HCT116 (cell line): ENCODE measurements around the gene ZXDC. TPM values are rescaled to one million over a fixed set of nuclear protein-coding genes. Genes with fewer than 3 reads are reported as not detected.

Experiments
- ATAC-seq: fragments of 200-7000 bp; cut with Tn5 transposase; 2 replicates; pipeline ENCODE4 v1.9.1; 2020; ENCODE audit warnings: mild to moderate bottlenecking, moderate library complexity
- BruUV-seq: library from RNA; stranded (reverse); fragments of 400-500 nt; replicated peaks from 2 replicates; lab custom pipeline; 2021; lab: Mats Ljungman, UMichigan
- CTCF ChIA-PET: fragments of 300-600 bp; sonication (Branson Sonifier 250); formaldehyde crosslinking; loops from one replicate; lab custom pipeline; 2021; ENCODE audit warnings: antibody characterized with exemption; lab: Charles Lee
- POLR2A ChIA-PET: fragments of 300-600, 350-600 bp; sonication (Branson Sonifier 250); formaldehyde crosslinking; loops from one replicate; lab custom pipeline; 2021; ENCODE audit warnings: antibody characterized with exemption; lab: Charles Lee
- RAD21 ChIA-PET, 2 experiments: fragments of 300-600 bp; sonication (Branson Sonifier 250); formaldehyde crosslinking; loops; one replicate each; lab custom pipeline; 2023; ENCODE audit warnings: low total read pairs in 2 of 2; ENCODE audit not compliant: uncharacterized antibody in 2 of 2, unreplicated experiment in 2 of 2, low non-redundant PET in 1 of 2; lab: Charles Lee
- DNase-seq: peaks from one replicate; pipeline ENCODE4 v3.0.0-alpha.2; 2010; ENCODE audit warnings: low read depth, low spot score
- H2AFZ ChIP-seq: fragments of 200-600 bp; shearing (Covaris generic), sonication (generic); 2 replicates; pipeline ENCODE4 v1.6.1; 2017; ENCODE audit warnings: low read depth, mixed run types, mixed read lengths, antibody characterized with exemption, low read length; ENCODE audit not compliant: poor library complexity, severe bottlenecking
- H3K27ac ChIP-seq: 2 replicates; pipeline ENCODE4 v1.5.1; 2012; ENCODE audit warnings: low read depth, low read length
- H3K27me3 ChIP-seq: fragments of 200-600 bp; sonication (generic); 2 replicates; pipeline ENCODE4 v1.6.1; 2016; ENCODE audit warnings: mixed run types, low read length, mixed read lengths; ENCODE audit not compliant: insufficient read depth
- H3K36me3 ChIP-seq, 2 experiments: fragments of 200-500 bp in 1 of 2; fragments of 200-600 bp in 1 of 2; sonication (Bioruptor generic) in 1 of 2; sonication (generic) in 1 of 2; 2 replicates each; pipeline versions ENCODE4 v1.5.1 to v1.6.1; 2014 to 2016; ENCODE audit warnings: low read length in 2 of 2, inconsistent platforms in 1 of 2, mixed read lengths in 1 of 2, mixed run types in 1 of 2; ENCODE audit not compliant: insufficient read depth in 2 of 2, control insufficient read depth in 1 of 2
- H3K4me1 ChIP-seq, 2 experiments: fragments of 200-600 bp in 1 of 2; sonication (generic) in 1 of 2; 2 replicates each; pipeline versions ENCODE4 v1.5.1 to v1.6.1; 2012 to 2017; ENCODE audit warnings: low read length in 2 of 2, inconsistent platforms in 1 of 2, mild to moderate bottlenecking in 1 of 2, mixed read lengths in 1 of 2, mixed run types in 1 of 2, moderate library complexity in 1 of 2; ENCODE audit not compliant: insufficient read depth in 2 of 2, control insufficient read depth in 1 of 2
- H3K4me2 ChIP-seq: fragments of 200-600 bp; sonication (generic); 2 replicates; pipeline ENCODE4 v1.6.1; 2017; ENCODE audit warnings: mixed run types, low read length, mixed read lengths
- H3K4me3 ChIP-seq, 2 experiments: fragments of 200-600 bp in 1 of 2; sonication (generic) in 1 of 2; replicated peaks in 1 of 2; 2 replicates each; pipeline ENCODE4 v1.5.1; 2011 to 2016; ENCODE audit warnings: low read length in 2 of 2, control low read depth in 1 of 2, low read depth in 1 of 2, mild to moderate bottlenecking in 1 of 2, mixed read lengths in 1 of 2, mixed run types in 1 of 2
- H3K79me2 ChIP-seq: fragments of 200-600 bp; sonication (generic); 2 replicates; pipeline ENCODE4 v1.6.1; 2017; ENCODE audit warnings: mild to moderate bottlenecking, mixed run types, low read length, moderate library complexity, mixed read lengths; ENCODE audit not compliant: insufficient read depth
- H3K9ac ChIP-seq: fragments of 200-600 bp; sonication (generic); 2 replicates; pipeline ENCODE4 v1.6.1; 2016; ENCODE audit warnings: low read length, mixed read lengths
- H3K9me2 ChIP-seq: fragments of 200-600 bp; sonication (generic), shearing (Covaris generic); 2 replicates; pipeline ENCODE4 v1.6.1; 2017; ENCODE audit warnings: mixed run types, mild to moderate bottlenecking, moderate library complexity; ENCODE audit not compliant: insufficient read depth
- H3K9me3 ChIP-seq, 2 experiments: fragments of 200-500 bp in 1 of 2; fragments of 200-600 bp in 1 of 2; sonication (Bioruptor generic) in 1 of 2; sonication (generic) in 1 of 2; 2 replicates each; pipeline ENCODE4 v1.6.1; 2014 to 2017; ENCODE audit warnings: low read length in 2 of 2, mixed read lengths in 2 of 2, inconsistent platforms in 1 of 2, low read depth in 1 of 2, mild to moderate bottlenecking in 1 of 2, mixed run types in 1 of 2, moderate library complexity in 1 of 2; ENCODE audit not compliant: control insufficient read depth in 1 of 2, insufficient read depth in 1 of 2
- H4K20me1 ChIP-seq: fragments of 200-600 bp; sonication (generic), shearing (Covaris generic); 2 replicates; pipeline ENCODE4 v1.6.1; 2017; ENCODE audit warnings: mixed run types, mild to moderate bottlenecking, moderate library complexity; ENCODE audit not compliant: insufficient read depth
- CBX3 ChIP-seq: IDR thresholded peaks from 2 replicates; pipeline ENCODE4 v1.6.1; 2012; ENCODE audit warnings: low read depth
- CEBPB ChIP-seq: IDR thresholded peaks from 2 replicates; pipeline ENCODE4 v1.6.1; 2012; ENCODE audit warnings: low read depth
- EGR1 ChIP-seq: IDR thresholded peaks from 2 replicates; pipeline ENCODE4 v1.6.1; 2012; ENCODE audit warnings: low read depth
- EZH2phosphoT487 ChIP-seq: fragments of 200-600 bp; IDR thresholded peaks from 2 replicates; pipeline ENCODE4 v1.6.1; 2018; ENCODE audit warnings: antibody characterized with exemption, borderline replicate concordance
- FOSL1 ChIP-seq: IDR thresholded peaks from 2 replicates; pipeline ENCODE4 v1.6.1; 2012; ENCODE audit warnings: low read depth
- RAD21 ChIP-seq: IDR thresholded peaks from 2 replicates; pipeline ENCODE4 v1.6.1; 2012; ENCODE audit warnings: low read depth, mild to moderate bottlenecking
- SRF ChIP-seq: IDR thresholded peaks from 2 replicates; pipeline ENCODE4 v1.6.1; 2012; ENCODE audit warnings: low read depth
- YY1 ChIP-seq: IDR thresholded peaks from 2 replicates; pipeline ENCODE4 v1.6.1; 2011; ENCODE audit warnings: low read length, low read depth, moderate library complexity, mild to moderate bottlenecking; ENCODE audit not compliant: insufficient replicate concordance; ENCODE audit errors: extremely low read depth
- intact Hi-C: fragments of 100-400 bp; cut with micrococcal nuclease; formaldehyde crosslinking; loops from 2 replicates; pipeline ENCODE4 v1.10.0; 2022
- total RNA-seq: library from RNA; stranded (reverse); gene quantifications from one replicate; pipeline ENCODE4 v1.2.1, GENCODE V29; 2021; ENCODE audit not compliant: unreplicated experiment

Gene ZXDC
- total RNA-seq, 1 experiment from 2014 or later = 29.9 TPM

GRCh38 chr3:126516152-126516935, 40.7 kb upstream of the ZXDC start:
- H3K4me2 ChIP-seq = no peak overlapping the region
- ChIA-PET CTCF (no interaction called here), RAD21 (no interaction called here), POLR2A (no interaction called here)
- intact Hi-C loops = no loop called here
- H4K20me1 ChIP-seq = no peaks in the 10 kb centered on the region
- no peaks in the 10 kb centered on the region for H3K9me2 ChIP-seq
- H3K27ac ChIP-seq = no peak overlapping the region
- ATAC-seq = no peak
- H3K79me2 ChIP-seq = no peaks in the 10 kb centered on the region
- H3K9me3 ChIP-seq = no peaks in the 10 kb centered on the region
- H3K4me1 ChIP-seq = no peaks in the 10 kb centered on the region; a peak in 1 of 4 replicates
- no peak overlapping the region for H3K9ac ChIP-seq
- H3K36me3 ChIP-seq = no peaks in the 10 kb centered on the region
- no peak overlapping the region for H2AFZ ChIP-seq
- no peaks in the 10 kb centered on the region for H3K27me3 ChIP-seq
- DNase-seq = no peak
- TF ChIP-seq FOSL1 (no peak), CBX3 (no peak), CEBPB (no peak), SRF (no peak), YY1 (no peak)
- no peak overlapping the region for H3K4me3 ChIP-seq
- BruUV-seq = no TSS peak

DNA sequence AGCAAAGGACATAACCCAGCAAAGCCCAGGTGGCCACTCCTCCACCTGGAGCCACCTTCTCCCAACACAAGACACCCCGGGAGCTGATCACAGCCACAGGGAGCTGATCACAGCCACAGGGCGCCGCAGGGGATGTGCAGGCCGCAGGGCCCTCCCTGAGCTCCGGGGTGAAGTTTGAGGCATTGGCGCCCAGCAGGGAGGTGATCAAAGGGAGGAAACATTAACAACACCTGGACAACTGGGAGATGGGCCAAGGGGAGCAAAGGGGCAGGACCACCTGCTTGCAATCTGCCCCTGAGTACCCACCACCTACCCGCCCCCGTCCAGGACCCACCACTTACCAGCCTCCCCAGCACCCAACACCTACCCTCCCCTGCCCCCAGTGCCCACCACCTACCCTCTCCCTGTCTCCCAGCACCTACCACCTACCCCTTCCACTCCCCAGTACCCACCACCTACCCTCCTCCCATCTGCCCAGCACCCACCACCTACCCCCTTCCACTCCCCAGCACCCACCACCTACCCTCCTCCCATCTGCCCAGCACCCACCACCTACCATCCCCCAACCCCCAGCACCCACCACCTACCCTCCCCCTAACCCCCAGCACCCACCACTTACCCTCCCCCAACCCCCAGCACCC, 39.5 kb upstream of the ZXDC start:
- Histone ChIP-seq H2AFZ (no peak overlapping the region), H3K4me1 (no peaks in the 10 kb centered on the region; a peak in 1 of 4 replicates), H3K36me3 (no peaks in the 10 kb centered on the region), H3K9me2 (no peaks in the 10 kb centered on the region), H3K4me2 (no peak overlapping the region), H4K20me1 (no peaks in the 10 kb centered on the region), H3K9me3 (no peaks in the 10 kb centered on the region), H3K79me2 (no peaks in the 10 kb centered on the region), H3K4me3 (no peak overlapping the region), H3K9ac (no peak overlapping the region), H3K27me3 (no peaks in the 10 kb centered on the region), H3K27ac (no peak overlapping the region)
- no TSS peak for BruUV-seq
- RAD21 ChIA-PET = no interaction called here
- DNase-seq (no peak), ATAC-seq (no peak)
- CTCF ChIA-PET = no interaction called here
- intact Hi-C loops = no loop called here
- TF ChIP-seq RAD21 (no peak), EZH2phosphoT487 (no peak), EGR1 (no peak)
- POLR2A ChIA-PET = no interaction called here
